GM12892 (cell line): ENCODE data around the gene FAHD2A.

ENCODE experiments used
- POLR2A ChIP-seq: IDR thresholded peaks from 2 replicates; pipeline ENCODE4 v1.6.1; 2011; ENCODE audit warnings: low read depth, low read length, control low read depth
- POLR2AphosphoS5 ChIP-seq: IDR thresholded peaks from 2 replicates; pipeline ENCODE4 v1.6.1; 2011; ENCODE audit warnings: low read depth, low read length, control low read depth
- TAF1 ChIP-seq: IDR thresholded peaks from 2 replicates; pipeline ENCODE4 v1.6.1; 2011; ENCODE audit warnings: low read depth, mild to moderate bottlenecking, control low read depth, low read length, borderline replicate concordance

GRCh38 chr2:95384854-95385569, 17.5 kb upstream of the FAHD2A start:
- TF ChIP-seq POLR2A: no peak
- no peak for TF ChIP-seq POLR2AphosphoS5
- no peak for TF ChIP-seq TAF1
